GM18867 (cell line): Measurements from ENCODE around the gene LIM2.
"Not testable (repeated sequence)": the region's sequence is repeated elsewhere in the genome, so short reads cannot be mapped to it uniquely, and the experiment has no call there.

ENCODE experiments used
- ATAC-seq: cut with Tn5 transposase; IDR thresholded peaks from one replicate; pipeline ENCODE4 v1.9.1; 2021; ENCODE audit warnings: mild to moderate bottlenecking, moderate library complexity; ENCODE audit not compliant: unreplicated experiment

The LIM2 gene

DNA sequence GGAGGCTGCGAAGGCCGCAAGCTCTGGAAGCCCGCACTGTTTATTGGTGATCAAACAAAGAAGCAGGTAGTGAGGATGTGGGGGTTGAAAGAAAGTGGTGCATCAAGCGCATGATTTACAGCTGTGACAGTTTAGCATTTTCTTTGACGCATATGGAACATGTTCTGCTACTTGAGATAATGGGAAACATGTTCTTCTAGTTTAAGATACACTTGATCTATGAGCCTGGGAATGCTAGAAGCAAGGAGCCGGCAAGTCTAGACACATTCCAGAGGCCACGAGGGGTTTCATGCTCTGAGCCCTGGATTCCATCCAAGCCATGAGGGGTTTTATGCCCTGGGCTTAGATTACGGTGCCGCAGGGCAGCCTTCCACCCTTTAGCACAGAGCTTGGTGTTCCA lies 9.7 kb upstream of the LIM2 start:
- ATAC-seq: not testable (repeated sequence)

DNA sequence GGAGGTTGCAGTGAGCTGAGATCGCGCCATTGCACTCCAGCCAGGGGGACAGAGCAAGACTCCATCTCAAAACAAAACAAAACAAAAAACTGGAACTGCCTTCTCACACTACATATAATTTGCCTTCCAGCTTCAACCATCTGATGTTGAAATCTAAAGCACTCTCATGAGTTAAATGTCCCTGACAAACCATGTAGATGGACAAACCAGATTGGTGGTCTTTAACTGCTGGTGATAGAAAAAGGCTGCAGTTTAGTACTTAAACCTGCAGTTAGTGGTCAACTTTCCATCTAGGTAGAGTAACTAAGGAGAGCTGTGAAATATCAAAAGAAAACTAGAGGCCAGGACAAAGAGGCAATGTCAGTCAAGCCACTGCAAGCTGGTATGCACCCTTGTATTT lies 8.4 kb upstream of the LIM2 start:
- no peak for ATAC-seq

DNA sequence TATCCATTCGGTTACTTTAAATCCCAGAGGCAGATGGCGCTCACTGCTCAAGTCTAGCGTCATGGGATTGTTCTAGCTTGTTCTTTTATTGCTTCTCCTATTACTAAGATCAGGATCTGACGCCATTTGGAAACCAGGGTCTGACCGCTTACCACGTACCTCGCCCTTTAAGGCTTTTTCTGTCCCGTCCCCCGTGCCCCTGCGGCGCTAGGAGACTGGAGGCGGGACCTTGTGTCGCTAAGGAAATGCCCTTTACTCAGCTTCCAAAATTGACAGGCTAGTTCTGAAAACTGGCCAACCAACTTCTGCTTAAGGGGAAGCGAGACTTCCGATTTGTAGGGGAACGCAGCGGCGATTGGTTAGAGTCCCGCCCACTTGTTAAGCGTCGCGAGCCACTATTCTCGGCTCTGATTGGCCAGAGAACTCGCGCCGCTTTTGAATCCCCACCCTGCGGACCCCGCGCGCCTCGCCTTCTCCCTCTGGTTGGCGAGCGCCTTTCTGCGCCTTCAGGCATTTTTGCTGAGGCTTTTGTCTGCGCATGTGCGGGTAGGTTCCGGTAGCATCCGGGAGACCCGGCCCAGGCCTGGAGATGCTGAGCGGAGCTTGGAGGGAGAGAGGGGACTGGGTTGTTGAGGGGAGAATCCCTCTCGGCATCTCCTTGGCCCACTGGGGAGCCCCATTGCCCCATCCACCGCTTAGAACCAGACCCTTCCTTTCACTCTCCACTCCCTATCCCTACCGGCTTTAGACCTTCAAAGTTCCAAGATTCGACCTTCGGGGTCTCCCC lies 6.5 kb upstream of the LIM2 start:
- ATAC-seq: peak; percentile 84

DNA sequence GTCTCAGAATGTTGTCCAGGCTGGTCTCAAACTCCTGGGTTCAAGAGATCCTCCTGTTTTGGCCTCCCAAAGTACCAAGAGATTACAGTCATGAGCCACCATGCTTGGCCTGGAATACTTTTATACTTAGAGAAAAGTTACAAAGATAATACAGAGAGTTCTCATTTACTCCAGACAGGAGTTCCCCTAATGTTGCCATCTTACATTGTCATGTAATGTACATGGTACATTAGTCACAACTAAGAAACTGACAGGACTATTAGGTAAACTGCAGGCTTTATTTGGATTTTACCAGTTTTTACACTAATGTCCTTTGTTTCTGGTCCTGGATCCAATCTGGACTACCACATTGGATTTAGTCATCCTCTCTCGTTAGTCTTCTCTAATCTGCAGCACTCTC lies 4.9 kb upstream of the LIM2 start:
- no peak for ATAC-seq

DNA sequence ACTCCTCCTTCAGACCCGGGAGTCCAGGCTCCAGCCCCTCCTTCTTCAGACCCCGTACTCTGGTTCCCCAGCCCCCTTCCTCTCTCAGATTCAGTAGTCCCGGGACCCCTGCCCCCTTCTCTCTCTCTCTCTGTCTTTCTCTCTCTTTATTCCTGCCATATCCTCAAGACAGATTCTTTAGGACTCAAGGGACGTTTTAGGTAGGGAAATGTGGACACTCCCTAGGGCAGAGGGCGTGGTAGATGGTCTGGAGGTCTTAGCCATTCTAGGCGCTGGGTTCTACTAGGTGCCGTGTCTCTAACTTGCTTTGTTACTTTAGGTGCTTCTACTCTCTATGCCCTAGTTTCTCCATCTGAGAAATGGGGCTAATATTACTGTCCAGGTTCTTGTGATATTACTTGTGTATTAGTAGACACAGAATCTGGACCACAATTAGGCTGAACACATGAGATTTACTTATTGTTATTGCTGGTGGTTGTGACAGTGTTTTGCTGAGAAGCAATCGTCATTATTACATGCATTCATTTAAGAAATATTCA lies 3.4 kb upstream of the LIM2 start:
- no peak for ATAC-seq

DNA sequence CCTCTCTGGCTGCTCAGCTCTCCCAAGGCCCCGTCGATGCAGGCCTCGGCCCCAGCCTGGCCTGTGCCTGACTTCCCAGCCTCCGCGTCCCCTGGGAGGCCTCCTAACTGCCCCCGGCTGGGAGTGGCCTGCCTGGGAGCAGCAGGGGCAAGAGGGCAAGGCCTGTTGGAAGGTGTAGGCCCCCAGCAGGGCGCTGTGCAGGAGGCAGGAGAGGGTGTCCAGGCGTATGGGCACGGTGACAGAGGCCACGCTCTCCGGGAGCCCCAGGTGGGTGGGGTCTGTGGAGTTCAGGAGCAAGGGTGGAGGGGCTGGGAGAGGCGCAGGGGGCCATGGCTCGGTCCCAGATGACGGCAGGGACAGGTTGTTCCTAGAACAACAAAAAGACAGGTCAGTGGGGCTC lies 1.4 kb upstream of the LIM2 start:
- ATAC-seq: no peak

DNA sequence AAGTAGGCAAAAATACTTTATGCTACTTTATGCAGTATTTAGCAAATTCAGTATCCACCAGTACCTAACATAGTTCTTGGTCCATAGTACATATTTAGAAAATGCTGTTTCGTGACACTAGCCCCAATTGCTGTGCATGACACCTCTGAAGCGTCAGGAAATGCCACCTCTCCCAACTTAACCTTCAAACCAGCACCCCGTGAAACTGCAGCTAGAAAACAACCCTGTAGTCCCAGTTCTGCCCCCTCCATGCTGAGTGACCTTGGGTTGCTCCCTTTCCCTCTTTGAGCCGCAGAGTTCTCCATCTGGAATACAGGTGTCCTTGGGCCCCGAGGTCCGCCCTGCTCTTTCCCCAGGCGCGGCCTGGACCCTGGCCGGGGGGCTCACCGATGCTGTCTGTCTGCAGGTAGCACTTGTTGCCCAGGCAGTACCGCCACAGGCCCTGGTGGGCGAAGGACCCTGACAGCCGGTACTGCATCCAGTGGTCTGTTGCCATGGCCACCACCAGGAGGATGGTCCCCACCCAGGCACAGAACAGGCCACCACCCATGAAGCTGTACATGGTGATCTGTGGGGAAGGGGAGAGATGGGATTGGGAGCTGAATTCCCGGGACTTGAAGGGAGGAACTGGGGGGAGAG lies 773 bp downstream of the LIM2 start:
- ATAC-seq: no peak

DNA sequence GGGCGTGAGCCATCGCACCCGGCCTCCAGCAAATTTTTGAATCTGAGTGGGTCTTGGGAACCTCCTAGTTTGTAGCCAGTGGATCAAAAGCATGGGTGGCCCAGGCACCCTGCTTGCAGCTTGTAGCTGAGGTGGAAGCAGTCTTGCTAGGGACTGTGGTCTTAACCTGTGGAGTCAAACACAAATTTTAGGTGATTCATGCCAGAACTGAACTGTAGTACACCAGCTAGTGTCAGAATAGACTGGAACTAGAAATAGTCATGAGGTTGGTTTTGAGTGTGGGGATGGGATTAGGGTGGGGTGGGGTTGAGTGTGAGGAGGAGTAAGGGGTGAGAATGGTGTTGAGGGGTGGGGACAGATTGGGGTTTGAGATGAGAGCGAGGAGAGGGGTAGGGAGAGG lies 5.8 kb downstream of the LIM2 start:
- ATAC-seq: no peak

DNA sequence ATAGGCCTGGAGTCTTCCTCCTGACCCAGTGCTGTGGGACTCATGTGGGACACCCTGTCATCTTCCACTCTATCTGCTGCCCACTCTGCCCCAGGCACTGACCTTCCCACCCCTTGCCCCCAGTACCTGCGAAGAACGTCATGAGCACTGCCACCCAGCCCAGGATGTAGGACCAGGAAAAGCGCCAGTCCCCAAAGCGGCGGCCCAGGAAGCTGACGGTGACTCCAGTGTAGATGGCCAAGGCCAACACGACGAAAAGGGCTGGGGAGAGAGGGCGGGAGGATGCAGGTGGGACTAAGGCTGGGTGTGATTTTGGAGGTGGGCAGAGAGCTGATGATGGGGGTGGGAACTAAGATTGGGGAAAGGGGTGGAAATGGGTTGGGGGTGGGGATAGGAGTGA lies 7.4 kb downstream of the LIM2 start:
- no peak for ATAC-seq

DNA sequence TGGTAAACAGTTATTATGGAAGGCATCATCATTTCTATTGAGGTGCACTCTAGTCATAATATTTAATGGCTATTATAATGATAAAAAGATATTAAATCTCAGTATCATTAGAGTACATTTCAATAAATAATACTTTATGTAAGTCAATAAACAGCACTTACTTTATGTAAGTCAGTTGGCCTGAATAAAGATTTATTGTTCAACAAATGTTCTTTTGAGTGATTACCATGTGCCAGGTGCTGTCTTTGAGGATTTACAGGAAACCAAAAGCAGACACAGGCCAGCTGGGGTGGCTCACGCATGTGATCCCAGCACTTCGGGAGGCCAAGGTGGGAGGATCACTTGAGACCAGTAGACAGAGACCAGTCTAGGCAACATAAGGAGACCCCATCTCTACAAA lies 10.4 kb downstream of the LIM2 start:
- no peak for ATAC-seq

DNA sequence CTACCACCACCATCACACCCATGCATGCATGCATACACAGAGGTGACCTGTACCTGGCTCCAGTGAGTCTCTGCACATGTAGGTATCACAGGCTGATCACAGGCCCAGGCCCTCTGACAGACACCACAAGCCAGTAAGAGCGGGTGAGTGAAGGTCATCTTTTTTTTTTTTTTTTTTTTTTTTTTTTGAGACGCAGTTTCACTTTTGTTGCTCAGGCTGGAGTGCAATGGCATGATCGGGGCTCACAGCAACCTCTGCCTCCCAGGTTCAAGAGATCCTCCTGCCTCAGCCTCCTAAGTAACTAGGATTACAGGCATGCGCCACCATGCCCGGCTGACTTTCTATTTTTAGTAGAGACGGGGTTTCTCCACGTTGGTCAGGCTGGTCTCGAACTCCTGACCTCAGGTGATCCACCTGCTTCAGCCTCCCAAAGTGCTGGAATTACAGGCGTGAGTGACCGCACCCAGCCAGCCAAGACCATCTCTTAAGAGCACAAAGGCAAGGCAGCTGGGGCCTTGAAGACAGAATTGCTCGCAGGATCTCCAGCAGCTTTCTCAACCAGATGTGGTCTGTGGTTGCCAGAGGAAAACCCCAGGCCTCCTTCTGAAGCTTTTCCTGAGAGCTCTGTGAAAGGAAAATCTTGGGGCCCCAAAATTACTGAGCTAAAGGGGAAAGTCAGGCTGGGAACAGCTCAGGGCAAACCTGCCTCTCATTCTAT lies 12.1 kb downstream of the LIM2 start:
- ATAC-seq: no peak

DNA sequence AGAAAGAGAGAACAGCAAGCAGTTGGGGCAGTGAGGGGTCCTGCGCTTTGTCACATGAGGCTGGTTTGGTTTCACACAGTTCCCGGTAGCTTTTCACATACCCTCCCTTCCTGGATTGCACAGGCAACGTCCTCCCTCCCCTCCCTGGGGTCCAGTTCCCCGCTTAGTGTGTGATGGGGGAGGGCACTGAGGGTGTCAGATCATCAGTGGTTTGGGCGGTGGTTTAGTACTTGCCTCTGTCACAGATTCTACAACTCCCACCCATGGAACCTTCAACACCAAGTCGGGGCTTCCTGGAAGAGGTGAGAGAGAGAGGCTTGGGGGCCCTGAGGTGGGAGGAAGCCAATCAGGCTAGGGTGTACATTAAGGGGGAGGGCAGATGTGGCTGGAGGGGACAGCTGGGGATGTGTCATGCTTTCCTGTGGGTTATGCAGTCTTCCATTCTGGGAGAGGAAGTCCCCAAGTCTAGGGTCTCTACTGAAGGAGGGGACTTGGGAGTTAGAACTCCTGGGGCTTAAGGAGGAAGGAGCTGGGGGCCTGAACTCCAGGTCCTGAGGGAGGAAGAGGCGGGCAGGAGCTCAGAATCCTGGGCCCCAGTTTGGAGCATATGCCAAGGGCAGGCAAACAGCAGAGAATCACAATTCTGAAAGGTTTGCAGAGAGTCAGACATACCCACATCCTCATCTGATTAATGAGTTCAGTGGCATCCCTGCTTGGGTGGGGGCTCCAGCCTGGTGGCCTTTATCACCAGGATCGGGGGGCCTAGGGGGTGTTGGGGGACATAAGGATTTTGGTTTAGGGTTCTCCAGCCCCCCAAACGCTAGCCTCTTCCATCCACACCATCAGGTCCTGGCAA lies 14.9 kb downstream of the LIM2 start, which contains the start of gene NKG7:
Gene NKG7, minus strand, starts transcription at position 6 of the 856 bp plus-strand sequence. CDS start 119 bp downstream, outside the sequence.
- ATAC-seq: no peak

DNA sequence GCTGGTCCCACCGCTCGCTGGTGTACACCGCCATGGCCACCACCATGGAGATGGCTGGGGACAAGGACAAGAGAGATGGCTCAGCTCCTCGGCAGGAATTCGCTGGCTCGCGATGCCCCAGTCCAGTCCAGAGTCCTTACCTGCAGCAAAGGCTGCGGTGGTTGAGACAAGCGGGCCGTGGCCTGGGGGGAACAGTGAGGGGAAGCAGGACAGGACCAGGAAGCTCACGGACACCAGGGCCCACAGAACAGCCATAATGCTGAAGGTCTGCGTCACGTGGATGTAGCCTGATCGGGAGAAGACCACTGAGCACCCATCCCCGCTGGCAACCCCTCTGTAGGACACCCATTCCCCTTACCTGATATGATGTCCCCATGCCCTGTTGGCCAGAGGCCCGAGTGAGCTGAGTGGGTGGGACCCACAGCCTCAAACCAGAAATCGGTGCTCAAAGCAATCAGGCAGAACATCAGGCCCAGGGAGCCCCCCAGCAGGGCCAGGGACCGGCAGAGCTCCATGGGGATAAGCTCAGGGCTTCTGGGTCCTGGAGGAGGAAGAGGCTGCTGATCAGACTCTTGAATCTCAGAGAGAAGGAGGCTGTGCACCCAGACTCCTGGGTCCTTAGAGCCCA lies 15.6 kb downstream of the LIM2 start:
- no peak for ATAC-seq

DNA sequence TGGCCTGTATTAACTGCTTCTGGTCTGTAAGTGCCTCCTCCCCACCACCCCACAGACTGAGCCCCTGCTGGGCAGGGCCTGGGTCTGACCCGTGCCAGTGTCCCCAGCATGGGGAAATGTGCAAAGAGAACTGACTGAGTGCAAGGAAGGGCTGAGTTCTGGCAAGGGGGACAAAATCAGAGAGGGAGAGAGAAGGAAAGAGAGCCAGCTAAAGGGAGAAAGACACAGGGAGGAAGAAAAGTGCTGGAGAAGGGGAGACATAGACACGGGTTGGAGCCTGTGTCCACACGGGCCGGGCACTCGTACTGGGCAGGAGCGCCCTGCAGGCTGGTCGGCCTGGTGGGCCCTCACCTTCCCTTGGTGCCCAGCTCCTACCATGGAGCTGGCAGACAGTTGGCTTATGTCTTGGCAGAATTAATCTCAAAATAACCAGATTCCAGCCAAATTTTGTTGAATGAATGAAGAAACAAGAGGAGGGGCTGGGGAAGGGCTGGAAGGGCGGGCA lies 16.5 kb downstream of the LIM2 start:
- no peak for ATAC-seq

DNA sequence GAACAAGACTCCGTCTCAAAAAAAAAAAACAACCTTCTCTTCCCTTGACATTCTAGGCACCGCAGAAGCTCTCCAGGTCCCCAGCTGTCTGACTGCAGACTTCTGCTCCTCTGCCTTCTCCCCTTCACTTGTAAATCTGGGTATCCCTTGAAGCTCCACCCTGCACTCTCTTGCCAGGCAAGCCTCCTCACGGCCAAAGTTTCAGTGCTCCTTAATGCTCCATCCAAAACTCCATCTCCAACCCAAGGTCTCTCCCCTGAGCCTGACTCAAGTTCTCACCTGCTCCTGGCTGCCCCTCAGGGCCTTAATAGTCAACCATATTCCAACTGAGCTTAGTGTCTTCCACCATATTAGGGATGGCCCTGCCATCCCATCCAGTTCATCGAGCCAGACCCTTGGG lies 17.5 kb downstream of the LIM2 start:
- ATAC-seq: no peak

DNA sequence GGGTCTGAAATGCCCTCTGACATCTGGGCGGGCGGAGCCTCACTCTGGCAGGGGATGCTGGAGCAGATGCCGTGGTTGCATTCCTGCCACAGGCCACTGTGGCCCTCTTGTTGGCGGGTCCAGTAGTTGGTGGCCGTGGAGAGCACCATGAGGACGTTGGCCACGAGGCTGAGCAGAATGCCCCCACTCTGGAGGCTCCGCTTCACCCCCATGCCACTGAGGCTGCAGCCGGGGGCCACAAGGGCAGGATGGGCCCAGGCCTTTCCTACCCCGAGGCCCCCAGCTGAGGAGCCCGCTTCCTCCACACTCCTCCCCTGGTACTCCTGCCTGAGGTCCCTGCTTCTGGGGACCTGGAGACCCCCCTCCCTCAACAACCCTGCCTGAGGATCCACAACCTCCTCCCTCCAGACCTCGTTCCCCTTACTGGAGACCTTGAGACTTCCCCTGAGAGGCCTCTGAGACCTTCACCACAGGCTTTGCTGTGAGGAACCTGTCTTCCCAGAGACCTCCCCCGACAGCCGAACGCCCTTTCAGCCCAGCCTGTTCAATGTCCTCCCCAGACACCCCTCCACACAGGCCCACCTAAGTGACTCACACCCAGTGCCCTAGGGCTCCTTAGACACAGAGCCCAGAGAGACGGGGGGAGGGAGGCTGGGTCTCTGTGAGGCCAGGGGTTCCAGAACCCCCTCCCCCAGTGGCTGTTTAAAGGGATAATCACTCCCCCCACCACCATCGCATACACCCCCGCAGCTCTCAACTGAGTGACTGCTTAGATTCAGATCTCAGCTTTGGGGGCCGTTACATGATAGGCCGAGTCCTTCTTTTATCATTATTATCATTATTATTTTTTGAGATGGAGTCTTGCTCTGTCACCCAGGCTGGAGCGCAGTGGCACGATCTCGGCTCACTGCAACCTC lies 19.1 kb downstream of the LIM2 start, which contains the start of gene CLDND2:
Gene CLDND2, minus strand, starts transcription at position 638 of the 917 bp plus-strand sequence. Its CDS starts 426 bp downstream, at position 212.
- ATAC-seq: no peak

DNA sequence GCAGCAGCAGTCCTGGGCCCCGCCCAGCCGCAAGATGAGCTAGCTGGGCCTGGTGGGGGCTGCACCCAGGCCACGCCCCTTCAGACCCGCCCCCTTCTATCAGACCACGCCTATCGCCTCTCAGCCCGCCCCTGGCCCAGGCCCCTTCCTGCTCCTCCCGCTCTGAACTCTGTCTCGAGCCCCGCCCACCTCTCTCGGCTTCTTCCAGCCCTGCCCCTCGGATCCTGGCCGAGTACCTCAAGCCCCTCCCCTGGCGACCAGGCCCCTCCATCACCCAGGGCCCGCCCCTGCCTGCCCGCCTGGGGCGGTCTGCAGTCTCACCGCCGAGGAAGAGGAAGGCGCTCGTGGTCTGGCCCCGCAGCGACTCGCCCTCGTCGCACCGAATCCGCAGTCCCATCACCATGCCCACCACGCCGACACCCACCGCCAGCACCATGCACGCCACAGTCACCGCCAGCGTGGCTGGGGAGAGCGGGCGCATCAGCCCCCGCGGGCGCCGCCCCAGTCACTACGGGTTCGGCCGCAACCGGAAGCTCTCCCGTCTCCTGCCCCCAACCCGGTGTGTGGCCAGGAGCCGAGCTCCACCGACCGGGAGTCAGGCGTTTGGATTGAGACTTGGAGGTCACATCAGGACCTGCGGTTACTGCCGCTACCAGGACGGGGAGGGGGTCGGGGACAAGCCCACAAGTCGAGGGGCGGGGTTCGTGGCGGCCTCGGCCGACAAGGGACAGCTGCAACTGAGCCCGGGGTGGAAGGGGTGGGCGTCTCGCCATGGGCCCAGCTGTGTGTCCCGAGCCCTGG lies 20.0 kb downstream of the LIM2 start:
- ATAC-seq: peak; percentile 72

DNA sequence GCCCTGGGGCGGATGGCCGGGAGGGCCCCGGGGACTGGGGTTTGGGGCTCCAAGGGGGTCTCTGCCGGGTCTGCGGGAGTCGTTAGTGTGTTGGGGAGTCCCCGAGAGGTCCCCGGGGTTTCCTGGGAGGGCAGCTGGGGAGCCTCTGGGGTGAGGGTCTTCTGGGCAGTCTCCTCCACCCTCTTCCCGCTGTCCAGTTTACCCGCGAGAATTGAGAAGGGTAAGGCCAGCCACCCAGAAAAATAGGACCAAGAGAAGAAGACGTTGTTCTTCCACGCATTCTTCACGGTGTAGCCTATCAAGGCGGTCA lies 20.6 kb downstream of the LIM2 start:
- ATAC-seq: peak; percentile 18
